Measurements from ENCODE around the gene KLF13.

GRCh38 chr15:31379042-31379441 is 52.4 kb downstream of the KLF13 start:
- TF ChIP-seq TCF7 (IDR thresholded peaks at IDR 0.05; ENCODE audit: borderline replicate concordance) (no peak), RUNX3 (IDR thresholded peaks at IDR 0.05; ENCODE audit: low read length) (no peak), ZZZ3 (IDR thresholded peaks at IDR 0.05; ENCODE audit: control insufficient read depth, insufficient read length, low read depth) (no peak), HDGF (IDR thresholded peaks at IDR 0.05) (no peak), CTCF (IDR thresholded peaks at IDR 0.05 in 2 of 3, conservative IDR thresholded peaks at IDR 0.05 in 1 of 3; ENCODE audit: control insufficient read depth in 2 of 3, extremely low read depth in 1 of 3, insufficient read depth in 1 of 3, low read depth in 3 of 3, low read length in 3 of 3) (no peak; a peak in 1 of 6 replicates), POLR2A (IDR thresholded peaks at IDR 0.05; ENCODE audit: low read depth, low read length) (no peak), CHD2 (IDR thresholded peaks at IDR 0.05; ENCODE audit: borderline replicate concordance, low read depth, low read length) (no peak)
